HL-60 (cell line): Measurements from ENCODE around the gene LRRC4B.

ENCODE experiments used
- CTCF ChIP-seq: IDR thresholded peaks from one replicate; pipeline ENCODE4 v1.5.1; 2011; ENCODE audit warnings: low read length, control low read depth, inconsistent platforms; ENCODE audit not compliant: insufficient read depth
- GABPA ChIP-seq: IDR thresholded peaks from 2 replicates; pipeline ENCODE4 v1.6.1; 2012; ENCODE audit warnings: low read depth
- POLR2AphosphoS5 ChIP-seq: IDR thresholded peaks from 2 replicates; pipeline ENCODE4 v1.6.1; 2012; ENCODE audit warnings: low read depth
- REST ChIP-seq: IDR thresholded peaks from 2 replicates; pipeline ENCODE4 v1.6.1; 2012; ENCODE audit warnings: low read depth; ENCODE audit not compliant: insufficient replicate concordance
- SPI1 ChIP-seq: IDR thresholded peaks from 2 replicates; pipeline ENCODE4 v1.6.1; 2012; ENCODE audit warnings: low read depth, mild to moderate bottlenecking, borderline replicate concordance

DNA sequence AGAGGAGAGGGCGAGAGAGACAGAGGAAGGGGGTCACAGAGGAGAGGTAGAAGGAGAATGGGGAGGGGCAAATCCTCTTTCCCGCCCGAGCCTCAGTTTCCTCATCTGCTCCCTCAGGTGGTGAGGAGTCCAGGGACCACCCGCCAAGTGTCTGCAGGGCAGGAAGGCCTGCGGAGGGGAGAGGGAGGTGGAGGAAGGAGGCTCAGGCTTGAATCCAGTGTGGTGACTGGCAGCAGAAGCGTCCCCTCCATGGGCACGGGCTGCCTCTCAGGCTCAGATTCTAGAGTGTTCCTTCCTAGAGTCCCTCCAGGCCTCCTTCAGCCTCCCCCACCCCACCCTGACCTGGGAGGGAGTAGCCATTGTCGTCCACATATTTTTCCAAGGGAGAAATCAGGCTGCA, 75.1 kb downstream of the LRRC4B start:
- TF ChIP-seq CTCF (no peak), POLR2AphosphoS5 (no peak), SPI1 (no peak), REST (no peak), GABPA (no peak)
